GM10248 (cell line): ENCODE results near the gene NTN3.
"Not testable (repeated sequence)": the region's sequence is repeated elsewhere in the genome, so short reads cannot be mapped to it uniquely, and the experiment has no call there.

Source experiments
- CTCF ChIA-PET: fragments of 300-600 bp; sonication (Branson Sonifier 250); formaldehyde crosslinking; extraction: SDS; loops from one replicate; lab custom pipeline; 2021; ENCODE audit warnings: antibody characterized with exemption; lab: Yijun Ruan, JAX
- POLR2A ChIA-PET: fragments of 350-650 bp; sonication (Branson Sonifier 250); formaldehyde crosslinking; extraction: SDS; loops from one replicate; lab custom pipeline; 2020; ENCODE audit warnings: antibody characterized with exemption; lab: Yijun Ruan, JAX
- DNase-seq: peaks from one replicate; pipeline ENCODE4 v3.0.0; 2012; ENCODE audit errors: extremely low spot score
- TF ChIP-seq, protein P1 (sequence below): IDR thresholded peaks from 2 replicates; pipeline ENCODE4 v1.5.1; 2012; ENCODE audit warnings: mild to moderate bottlenecking, low read depth; ENCODE audit errors: extremely low read depth, missing control alignments, control extremely low read depth

Gene NTN3

DNA sequence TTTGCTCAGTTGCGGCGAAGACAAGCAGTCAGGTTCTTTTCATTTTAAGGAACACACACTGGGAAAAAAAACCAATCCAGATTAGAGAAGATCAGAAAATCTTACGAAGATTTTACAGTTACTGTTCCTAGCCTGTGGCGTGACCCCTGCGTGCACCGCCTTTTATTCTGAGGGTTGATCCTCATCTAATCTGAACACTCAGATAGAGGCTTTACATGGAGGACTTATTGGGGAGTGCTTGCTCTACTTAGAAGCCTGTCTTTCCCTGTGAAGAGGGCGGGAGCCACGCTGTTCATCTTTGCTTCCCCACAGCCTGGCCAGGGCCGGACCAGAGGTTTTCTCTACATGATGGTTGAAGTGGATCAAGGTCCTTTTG, 5.2 kb downstream of the NTN3 start:
- TF ChIP-seq, protein P1, sequence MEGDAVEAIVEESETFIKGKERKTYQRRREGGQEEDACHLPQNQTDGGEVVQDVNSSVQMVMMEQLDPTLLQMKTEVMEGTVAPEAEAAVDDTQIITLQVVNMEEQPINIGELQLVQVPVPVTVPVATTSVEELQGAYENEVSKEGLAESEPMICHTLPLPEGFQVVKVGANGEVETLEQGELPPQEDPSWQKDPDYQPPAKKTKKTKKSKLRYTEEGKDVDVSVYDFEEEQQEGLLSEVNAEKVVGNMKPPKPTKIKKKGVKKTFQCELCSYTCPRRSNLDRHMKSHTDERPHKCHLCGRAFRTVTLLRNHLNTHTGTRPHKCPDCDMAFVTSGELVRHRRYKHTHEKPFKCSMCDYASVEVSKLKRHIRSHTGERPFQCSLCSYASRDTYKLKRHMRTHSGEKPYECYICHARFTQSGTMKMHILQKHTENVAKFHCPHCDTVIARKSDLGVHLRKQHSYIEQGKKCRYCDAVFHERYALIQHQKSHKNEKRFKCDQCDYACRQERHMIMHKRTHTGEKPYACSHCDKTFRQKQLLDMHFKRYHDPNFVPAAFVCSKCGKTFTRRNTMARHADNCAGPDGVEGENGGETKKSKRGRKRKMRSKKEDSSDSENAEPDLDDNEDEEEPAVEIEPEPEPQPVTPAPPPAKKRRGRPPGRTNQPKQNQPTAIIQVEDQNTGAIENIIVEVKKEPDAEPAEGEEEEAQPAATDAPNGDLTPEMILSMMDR = no peak
- CTCF ChIA-PET = interaction anchor here (1.7 to 2.0 kb wide), 2 partner anchors 10 to 24 kb away, joined by 3 to 6 read pairs; no protein-coding TSS in a partner anchor

DNA sequence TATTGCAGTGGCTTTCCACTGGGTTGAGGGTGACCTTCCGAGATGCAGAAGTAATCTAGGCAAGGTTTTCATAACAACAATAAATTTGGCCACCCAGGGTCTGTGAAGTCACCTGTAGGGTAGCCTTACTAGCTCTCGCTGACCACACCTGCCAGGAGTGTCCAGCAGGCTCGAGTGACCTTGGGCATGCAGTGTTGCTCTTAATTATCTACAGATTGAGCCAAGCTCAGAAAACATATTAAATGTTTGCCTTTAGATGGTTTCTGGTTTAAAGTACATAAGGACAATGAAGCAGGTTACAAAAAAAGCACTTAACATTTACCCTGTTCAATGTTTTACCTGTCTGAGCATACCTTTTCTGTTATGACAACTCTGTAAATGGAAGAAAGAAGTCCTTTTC, 5.6 kb downstream of the NTN3 start:
- DNase-seq = no peak
- CTCF ChIA-PET = interaction anchor here (1.7 to 2.0 kb wide), 2 partner anchors 10 to 23 kb away, joined by 3 to 6 read pairs; no protein-coding TSS in a partner anchor
- TF ChIP-seq, protein P1 = no peak
- POLR2A ChIA-PET = no interaction called here

More for the DNA sequence above, 5.2 kb downstream of the NTN3 start:
- POLR2A ChIA-PET = no interaction called here
- no peak for DNase-seq

DNA sequence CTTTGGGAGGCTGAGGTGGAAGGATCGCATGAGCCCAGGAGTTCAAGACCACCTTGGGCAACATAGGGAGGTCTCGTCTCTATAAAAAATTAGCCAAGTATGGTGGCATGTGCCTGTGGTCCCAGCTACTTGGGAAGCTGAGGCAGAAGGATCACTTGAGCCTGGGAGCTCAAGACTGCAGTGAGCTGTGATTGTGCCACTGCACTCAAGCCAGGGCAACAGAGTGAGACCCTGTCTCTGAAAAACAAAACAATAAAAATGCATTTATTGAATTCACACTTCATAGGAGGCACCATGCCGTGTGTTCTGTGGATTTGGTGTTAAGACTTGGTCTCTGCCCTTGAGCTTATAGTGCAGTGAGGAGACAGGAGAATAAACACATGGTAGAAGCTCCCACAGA, 6.2 kb downstream of the NTN3 start:
- DNase-seq = no peak
- ChIA-PET POLR2A (no interaction called here), CTCF (interaction anchor here (1.7 to 2.0 kb wide), 2 partner anchors 9 to 23 kb away, joined by 3 to 6 read pairs; no protein-coding TSS in a partner anchor)
- TF ChIP-seq, protein P1 = no peak

DNA sequence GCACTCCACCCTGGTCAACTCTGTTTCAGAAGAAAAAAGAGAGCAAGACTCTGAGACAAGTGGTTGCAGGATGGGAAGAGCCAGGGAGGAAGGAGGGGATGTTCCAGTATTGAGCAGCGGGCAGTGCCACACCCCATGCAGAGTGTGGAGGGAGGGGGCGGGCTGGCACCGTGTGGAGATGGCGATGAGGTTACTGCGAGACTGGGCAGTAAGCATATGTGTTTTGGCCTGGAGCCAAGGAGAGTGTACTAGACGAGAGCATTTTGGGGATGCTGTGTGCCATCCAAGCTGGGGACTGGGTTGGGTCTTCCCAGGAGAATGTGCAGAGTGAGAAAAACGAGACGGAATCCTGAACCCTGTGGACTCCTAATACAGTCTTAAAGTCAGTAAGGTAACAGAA, 7.2 kb downstream of the NTN3 start:
- DNase-seq = no peak
- TF ChIP-seq, protein P1 = no peak
- CTCF ChIA-PET = interaction anchor here (2.0 kb wide), 1 partner anchor 8 kb away, joined by 6 read pairs; no protein-coding TSS in a partner anchor
- POLR2A ChIA-PET = interaction anchor here (1.2 kb wide), 1 partner anchor 10 kb away, joined by 3 read pairs; no protein-coding TSS in a partner anchor

DNA sequence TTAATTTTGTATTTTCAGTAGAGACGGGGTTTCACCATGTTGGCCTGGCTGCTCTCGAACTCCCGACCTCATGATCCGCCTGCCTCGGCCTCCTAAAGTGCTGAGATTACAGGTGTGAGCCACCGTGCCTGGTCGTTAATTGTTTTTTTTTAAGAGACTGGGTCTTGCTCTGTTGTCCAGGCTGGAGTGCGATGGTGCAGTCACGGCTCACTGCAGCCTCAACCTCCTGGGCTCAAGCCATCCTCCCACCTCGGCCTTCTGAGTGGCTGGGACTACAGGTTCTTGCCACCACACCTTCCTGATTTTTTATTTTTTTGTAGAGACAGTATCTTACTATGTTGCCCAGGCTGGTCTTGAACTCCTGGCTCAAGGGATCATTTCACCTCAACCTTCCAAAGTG, 8.9 kb downstream of the NTN3 start:
- DNase-seq, CTCF ChIA-PET, POLR2A ChIA-PET: not testable (repeated sequence)

DNA sequence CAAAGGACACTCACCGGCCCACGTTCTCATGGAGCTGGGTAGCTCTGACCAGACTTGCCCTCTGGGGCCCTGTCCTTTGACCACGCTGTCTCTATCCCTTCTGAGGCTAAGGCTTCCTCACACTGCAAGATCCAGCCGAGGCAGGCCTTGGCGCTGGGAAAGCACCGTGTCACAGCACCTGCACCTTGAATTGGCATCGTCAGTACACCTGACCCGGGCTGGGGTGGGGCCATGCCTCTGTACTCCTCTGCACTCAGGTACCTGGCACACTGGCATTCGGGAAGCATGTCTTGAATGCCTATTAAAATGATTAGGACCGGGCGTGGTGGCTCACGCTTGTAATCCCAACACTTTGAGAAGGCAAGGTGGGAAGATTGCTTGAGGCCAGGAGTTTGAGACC, 9.9 kb downstream of the NTN3 start:
- DNase-seq = no peak
- ChIA-PET CTCF (interaction anchor here (1.1 kb wide), 1 partner anchor 10 kb away, joined by 3 read pairs; the partner anchor contains the start of gene NTN3), POLR2A (interaction anchor here (0.6 kb wide), 1 partner anchor 494 kb away, joined by 3 read pairs; no protein-coding TSS in a partner anchor)
- TF ChIP-seq, protein P1 = no peak

DNA sequence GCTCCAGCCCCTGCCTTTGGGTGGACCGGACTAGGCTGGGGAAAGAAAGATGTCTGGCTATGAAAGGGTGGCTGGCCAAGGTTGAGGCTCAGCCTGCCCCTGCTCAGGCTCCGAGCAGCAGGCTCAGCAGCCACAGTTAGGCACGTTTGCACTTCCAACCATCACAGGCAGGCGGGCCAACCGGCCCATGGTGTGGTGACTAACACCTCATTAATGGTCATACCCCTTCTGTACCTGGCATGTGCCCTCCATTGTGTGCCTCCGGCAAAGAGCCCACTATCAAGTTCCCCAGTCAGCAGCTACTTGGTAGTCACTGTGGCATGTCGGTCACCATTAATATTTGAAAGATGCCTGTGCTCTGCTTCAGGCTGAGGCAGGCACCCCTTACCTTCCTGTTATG, 10.6 kb downstream of the NTN3 start:
- ChIA-PET POLR2A (no interaction called here), CTCF (interaction anchor here (1.2 kb wide), 1 partner anchor 230 kb away, joined by 3 read pairs; the partner anchor contains the start of gene ECI1)
- DNase-seq = no peak
- TF ChIP-seq, protein P1 = no peak
